Panc1 (cell line): ENCODE results near the gene FBXO42.
"Not testable (repeated sequence)": the region's sequence is repeated elsewhere in the genome, so short reads cannot be mapped to it uniquely, and the experiment has no call there.

Experiments
- CTCF ChIP-seq: fragments of 450-650 bp; IDR thresholded peaks from 2 replicates; pipeline ENCODE4 v1.5.1; 2017; ENCODE audit warnings: mild to moderate bottlenecking
- POLR2AphosphoS5 ChIP-seq: IDR thresholded peaks from 2 replicates; pipeline ENCODE4 v1.6.1; 2012; ENCODE audit warnings: mild to moderate bottlenecking, low read depth, low read length, moderate library complexity
- SIN3A ChIP-seq: IDR thresholded peaks from 2 replicates; pipeline ENCODE4 v1.6.1; 2012; ENCODE audit warnings: low read depth, mild to moderate bottlenecking, low read length, moderate library complexity, borderline replicate concordance; ENCODE audit not compliant: insufficient read depth

DNA sequence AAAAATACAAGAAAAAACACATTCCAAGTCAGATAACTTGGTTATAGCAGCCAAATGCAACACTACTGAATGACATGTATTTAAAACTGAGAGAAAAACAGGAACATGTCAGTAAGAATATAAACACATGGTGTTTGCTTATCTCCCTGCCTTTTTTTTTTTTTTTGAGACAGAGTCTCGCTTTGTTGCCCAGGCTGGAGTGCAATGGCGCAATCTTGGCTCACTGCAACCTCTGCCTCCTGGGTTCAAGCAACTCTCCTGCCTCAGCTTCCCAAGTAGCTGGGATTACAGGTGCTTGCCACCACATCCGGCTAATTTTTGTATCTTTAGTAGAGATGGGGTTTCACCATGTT, 12.8 kb upstream of the FBXO42 start:
- TF ChIP-seq CTCF, POLR2AphosphoS5, SIN3A: not testable (repeated sequence)
